Mucosa of gallbladder (tissue), 1 donor: ENCODE results near the gene ZNF521. TPM values are rescaled to one million over a fixed set of nuclear protein-coding genes. Genes with fewer than 3 reads are reported as not detected.

Experiments used
- DNase-seq: peaks from one replicate; pipeline ENCODE4 v3.0.0-alpha.2; 2020; ENCODE audit warnings: low spot score
- total RNA-seq: library from RNA; stranded (reverse); gene quantifications from one replicate; pipeline ENCODE4 v1.2.1, GENCODE V29; 2021
- donor health status: DM: no; HTN: no; CAD: no.

ZNF521 gene
- total RNA-seq, 1 donor from 2014 or later = 14.6 TPM

DNA sequence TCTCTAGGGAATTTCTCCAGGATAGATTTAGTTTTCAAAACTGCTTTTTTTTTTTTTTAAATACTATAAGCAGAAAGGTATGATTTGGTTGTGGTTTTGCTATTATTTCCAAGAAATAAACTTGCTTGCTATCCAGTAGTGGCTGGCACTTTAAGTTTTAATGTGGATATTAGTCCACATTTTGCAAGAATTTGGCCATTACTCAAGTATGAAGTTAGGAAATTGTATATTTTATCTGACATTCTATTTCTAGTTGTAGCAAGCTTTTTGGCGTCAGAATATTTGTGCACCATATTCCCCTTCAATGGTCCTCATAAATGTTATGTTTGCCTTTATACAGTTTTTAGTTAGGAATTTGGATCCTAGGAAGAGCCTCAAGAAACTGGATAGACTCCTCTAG, 226.3 kb downstream of the ZNF521 start:
- no peak for DNase-seq

DNA sequence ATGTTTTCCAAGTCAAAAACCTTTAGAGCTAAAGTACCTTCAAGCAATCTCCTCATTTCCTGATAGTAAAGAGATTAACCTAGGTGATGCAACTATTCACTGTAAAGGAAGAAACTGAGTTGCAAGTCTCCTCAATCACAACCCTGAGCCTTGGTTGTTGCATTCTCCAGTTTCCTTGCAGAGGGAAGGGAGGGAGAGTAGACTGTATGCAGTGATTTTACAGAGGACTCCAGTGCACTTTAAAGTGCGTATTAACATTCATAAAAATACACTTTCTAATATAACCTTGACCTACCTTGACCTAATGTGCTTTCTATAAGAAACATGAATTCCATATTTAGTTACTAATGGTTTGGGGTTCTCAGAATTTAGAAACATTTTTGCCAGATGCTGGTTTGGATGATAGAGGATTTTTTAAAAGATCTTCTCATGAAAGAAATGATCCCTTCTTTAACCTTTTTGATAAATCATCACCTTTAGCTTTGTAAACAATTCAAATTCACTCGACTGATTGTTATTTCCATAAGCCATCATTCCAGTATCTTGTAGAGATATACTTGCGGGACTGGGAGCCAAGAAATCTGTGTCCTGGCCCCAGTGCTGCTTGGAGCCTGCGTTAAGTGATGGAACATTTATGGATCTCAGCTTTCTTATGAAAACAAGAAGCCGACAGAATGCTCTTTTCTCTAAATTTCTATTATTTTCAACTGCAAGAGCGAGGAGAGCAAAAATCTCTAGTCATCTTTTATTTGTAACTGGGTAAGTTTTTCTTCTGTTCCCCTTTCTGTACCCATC, 228.3 kb downstream of the ZNF521 start:
- DNase-seq = no peak

DNA sequence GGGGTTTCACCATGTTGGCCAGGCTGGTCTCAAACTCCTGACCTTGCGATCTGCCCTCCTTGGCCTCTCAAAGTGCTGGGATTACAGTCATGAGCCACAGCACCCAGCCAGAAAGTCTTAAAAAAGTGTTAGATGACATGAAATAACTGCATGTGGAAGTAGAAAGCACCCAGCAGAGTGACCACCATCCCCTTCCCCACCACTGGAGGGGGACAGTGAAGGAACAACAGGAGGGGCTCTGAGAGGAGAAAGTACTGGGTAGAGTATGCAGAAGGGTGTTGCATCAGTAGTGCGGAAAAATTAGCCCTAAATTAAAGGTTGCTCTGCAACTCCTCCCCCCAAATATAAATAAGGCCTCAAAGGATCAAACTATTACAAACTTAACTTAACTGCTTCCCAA, 230.5 kb downstream of the ZNF521 start:
- DNase-seq = no peak

DNA sequence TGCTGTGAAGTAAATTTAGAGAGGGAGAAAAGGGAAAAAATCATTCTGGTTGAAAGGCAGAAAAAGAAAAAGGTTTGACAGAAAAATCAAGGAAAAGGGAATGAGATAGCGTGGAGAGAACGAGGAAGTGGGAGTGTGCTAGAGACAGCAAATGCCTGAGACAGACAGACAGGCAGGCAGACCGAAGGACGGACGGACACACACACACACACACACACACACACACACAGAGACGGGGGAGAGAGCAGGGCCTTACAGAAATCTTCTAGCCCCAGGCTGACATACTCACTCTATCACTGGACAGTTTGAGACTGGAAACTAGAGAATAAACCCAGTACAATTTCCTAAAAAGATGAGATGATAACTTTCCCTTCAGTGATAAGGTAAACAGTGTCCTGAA, 238.4 kb downstream of the ZNF521 start:
- no peak for DNase-seq

DNA sequence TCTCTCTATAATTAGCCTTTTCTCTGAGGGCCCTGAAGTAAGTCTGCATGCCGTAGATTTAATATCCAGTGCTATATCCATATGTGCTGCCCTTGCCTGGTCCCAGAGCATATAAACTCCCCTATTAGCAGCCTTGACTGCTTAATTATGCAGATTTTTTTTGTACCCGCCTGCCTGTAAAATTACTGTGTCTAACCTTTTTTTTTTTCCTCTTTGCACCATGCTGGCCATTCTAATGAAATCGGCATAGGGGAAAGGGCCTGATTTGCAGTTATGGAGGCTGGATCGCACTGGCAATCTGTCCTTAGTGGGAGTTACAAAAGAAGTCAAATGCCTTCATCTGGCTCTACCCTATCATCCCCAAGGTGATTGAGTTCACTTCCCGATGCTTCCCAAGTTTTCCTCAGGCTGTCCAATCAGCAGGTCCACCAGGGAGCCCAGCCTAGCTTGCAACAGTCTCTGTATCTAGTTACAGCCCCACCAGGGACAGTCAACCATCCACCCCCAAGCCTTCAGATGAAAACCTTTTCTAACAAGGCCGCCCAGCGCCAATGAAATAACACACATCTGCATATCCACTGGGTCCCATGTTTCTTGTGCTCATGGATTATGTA, 239.0 kb downstream of the ZNF521 start:
- no peak for DNase-seq

DNA sequence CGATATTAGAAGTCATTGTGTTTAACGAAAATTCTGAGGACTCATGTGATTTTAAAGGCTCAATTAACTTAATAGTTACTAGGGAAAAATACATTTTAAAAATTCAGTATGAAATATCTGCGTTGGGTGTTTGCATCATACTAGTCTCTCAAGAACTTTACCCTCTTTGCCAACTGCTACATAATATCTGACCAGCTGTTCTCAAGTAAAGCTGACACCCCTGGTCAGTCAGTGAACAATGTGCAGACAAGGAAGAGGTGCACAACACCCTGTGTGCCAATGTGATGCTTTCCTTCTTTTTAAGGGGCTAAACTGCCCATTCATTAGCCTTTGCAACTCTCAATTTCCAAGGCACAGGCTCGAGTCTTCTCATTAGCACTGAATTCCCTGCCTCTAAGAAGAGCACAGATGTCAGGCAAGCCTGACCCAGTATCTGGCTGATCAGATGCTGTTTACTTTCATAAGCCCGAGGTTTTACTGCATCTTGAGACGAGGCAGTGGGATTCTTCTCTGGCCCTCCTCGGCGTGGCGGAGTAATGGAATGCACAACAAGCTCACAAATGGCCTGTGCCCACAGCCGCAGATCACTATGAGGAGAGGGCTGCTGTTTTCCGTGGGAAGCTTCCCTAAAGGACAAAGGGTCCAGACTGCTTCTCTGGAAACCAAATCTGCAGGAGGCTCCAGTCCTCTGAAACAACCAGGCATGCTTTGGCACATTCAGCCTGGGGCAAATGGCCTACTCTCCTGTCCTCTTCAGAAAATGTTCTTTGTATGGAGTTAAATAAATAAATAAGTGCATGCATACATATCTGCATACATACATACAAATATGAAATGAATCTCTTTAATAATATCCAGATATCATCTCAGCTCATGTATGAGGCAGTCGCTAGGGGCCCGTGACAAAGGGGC, 240.3 kb downstream of the ZNF521 start:
- no peak for DNase-seq

DNA sequence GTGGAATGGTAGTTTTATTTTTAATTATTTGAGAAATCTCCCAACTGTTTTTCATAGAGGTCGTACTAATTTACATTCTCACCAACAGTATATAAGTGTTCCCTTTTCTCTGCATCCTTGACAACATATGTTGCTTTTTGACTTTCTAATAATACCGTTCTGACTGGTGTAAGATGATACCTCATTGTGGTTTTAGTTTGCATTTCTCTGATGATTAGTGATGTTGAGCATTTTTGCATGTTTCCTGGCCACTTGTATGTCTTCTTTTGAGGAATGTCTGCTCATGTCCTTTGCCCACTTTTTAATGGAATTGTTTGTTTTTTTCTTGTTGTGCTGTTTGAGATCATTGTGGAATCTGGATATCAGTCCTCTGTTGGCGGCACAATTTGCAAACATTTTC, 242.5 kb downstream of the ZNF521 start:
- DNase-seq = no peak

DNA sequence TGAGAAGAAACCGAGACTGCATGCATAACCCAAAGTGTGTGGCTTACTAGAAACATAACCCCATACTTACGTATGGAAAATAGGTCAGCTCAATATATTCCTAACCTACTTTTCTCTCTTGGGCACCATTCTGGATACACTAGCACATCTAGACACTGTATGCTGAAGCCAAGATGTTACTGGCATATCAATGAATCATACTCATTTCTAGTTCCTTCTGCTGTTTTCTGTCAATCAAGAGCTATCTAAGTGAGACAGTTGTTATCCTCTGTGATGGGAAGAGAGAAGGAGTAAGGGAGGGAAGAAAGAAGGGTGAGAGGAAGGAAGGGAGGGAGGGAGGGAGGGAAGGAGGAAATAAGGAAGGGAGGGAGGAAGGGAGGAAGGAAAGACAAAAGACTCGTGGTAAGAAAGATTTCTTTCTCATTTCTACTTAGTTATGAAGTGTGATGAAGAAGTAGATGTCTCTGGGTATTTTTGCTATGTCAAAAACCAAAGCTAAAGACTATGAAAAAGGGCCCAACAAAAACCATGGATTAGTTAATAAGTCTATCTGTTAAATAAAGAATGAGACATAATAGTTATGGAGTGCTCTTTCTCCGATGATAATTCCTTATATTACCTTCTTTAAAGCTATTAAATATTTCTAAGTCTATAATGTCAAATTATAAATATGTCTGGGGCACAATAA, 248.4 kb downstream of the ZNF521 start:
- DNase-seq = no peak

DNA sequence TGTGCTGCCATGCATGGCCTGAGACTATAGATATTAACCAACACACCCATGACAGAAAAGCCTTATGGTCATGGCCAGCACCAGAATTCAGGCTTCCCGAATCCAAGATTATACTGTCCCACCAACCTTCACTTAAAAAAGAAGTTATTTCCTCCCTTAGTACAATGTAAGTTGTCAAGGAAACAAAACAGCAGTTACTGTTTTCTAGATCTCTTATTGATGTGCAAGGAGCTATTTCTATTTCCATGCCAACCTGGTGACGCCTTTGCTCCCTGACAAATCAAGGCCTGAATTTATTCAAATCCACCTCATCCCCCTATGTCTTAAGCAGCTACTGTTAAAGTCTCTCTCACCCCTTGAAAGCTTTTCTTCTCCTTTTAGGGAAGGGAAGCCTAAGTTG, 249.3 kb downstream of the ZNF521 start:
- no peak for DNase-seq

DNA sequence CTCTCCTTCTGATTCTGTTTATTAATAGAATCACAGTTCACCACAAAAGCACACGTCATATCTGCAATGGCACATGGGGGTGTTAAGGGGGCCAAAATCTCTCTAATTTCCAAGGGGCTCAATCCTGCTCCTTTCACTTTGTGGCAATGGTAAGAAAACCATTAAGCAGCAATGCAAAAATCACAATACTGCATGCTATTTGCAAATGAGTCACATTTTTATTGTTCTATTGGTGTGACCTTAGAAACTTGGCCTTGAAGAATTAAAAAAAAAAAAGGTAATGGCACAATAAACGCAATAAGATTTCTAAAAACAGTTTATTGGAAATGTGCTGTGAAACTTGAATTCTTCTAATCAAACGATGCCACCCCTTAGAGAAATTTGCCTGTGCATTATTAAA, 251.5 kb downstream of the ZNF521 start:
- DNase-seq = no peak

DNA sequence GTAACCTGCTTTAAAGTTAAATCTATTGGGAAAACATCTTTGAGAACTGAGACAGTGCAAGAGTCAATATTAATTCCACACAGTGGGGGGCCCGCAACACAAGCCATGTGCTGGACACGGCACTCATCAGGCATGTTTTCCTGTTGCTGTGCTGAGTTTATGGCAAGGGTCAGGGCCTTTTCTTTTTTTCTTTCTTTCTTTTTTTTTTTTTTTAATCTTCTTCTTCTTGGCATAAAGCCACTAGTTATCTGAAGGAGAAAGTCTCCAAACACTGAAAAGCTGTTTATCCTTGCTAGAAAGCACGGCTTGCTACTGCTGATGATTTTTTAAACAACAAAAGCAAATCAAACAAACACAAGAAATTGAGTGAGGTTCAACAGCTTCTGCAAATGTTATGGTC, 252.1 kb downstream of the ZNF521 start:
- DNase-seq = no peak

DNA sequence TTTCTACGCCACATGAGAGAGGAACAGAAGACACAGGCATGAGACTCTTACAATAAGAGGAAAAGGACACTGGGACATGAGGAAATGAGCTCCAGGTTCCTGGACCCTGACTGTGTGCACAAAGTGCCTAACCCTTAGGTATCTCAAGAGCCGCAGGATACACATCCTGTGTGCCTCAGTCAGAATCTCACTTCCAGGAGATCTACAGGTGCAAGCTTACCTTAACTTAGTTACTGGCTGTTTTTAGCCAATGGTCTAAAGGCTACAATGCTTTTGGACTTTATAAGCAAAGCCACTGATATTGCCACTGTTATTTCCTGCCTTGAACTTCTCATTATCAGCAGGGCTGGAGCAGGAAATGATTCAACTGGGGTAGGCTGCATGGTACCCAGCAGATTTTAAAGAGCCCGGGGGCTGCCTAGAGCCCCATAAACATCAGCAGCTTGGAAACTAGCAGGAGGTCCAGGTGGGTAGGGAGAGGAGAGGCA, 254.4 kb downstream of the ZNF521 start:
- DNase-seq = no peak

DNA sequence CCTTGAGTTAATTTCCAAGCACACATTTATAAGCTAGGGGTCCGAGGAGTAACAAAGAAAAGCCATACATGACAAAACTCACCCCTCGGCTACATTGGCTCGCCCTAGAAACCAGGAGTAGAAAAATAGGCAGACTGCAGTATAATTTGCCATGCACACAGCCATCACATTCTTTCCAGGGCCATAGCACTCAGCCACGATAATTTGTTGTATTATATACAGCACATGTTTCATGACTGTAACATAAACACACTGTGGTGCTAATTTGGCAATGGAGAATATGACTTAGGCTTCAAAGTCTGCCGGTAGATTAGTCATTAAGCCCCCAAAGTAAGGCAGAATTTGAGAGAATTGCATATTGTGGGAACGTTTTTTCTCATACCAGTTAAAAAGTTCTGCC, 254.9 kb downstream of the ZNF521 start:
- no peak for DNase-seq

DNA sequence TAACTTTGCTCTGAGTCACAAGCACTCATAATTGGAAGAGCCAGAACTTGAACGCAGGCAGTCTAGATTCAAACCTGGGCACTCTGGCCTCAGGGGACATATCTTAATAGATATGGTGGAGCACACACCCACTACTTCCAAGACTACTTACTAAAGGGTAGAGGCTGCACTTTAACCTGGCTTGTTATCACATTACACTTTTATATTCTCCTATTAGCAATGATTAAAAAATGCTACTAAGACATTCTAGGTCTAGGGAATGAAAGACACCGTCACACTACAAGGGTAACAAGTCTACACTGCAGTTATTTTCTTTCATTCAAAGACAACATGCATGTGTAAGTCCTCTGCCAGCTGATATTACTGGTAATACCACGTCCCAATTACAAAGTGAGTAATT, 258.8 kb downstream of the ZNF521 start:
- DNase-seq = no peak

DNA sequence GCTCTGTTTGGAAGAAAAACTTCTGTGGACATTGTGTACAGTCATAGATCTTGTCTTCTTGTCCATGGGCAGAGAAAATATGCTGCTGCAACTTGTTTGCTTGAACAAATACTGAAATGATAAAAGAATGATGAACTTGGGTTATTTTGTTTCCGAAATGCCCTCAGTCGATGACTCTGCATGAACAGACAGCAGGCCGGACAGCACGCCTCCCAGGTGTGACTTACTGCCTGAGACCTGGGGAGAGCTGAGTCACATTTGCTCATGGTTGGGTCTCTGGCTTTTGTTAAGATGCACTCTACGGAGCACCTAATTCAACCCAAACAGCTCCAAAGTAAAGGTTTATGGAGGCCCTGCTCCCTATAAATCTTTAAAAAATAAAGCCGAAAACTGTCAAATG, 262.5 kb downstream of the ZNF521 start:
- no peak for DNase-seq

DNA sequence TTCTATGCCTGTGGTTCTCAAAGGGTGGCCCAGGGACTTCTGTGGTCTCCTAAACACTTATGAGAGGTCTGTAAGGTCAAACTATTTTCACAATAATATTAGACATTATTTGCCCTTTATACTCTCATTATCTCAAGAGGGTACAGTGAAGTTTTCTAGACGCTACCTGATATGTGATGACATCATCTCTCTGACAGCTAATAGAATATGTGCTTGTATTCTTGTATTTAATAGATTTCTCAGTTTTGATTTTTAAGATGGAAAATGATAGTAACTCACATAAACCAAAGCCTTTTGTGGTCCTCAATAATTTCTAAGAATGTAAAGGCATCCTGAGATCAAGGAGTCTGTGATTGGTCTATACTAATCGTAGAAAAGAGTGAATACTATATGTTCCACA, 265.1 kb downstream of the ZNF521 start:
- no peak for DNase-seq

DNA sequence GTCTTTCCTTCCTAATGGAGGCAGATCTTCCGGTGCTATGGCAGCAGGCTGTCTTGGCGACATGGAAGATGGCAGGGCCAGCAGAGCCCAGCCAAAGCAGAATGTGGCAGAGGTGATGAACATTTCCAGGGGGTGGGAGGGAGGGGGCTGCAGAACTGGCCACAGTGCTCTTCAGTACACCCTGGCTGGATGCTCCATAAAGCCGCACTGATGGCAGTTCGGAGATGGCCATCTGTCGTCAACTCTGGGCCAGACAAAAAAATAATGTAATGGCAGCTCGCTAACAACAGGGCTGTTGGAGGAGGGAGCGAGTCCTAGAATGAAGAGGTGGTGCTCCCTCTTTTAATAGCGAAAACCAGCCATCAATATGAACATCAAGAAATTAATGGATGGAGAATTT, 271.0 kb downstream of the ZNF521 start:
- DNase-seq = no peak

DNA sequence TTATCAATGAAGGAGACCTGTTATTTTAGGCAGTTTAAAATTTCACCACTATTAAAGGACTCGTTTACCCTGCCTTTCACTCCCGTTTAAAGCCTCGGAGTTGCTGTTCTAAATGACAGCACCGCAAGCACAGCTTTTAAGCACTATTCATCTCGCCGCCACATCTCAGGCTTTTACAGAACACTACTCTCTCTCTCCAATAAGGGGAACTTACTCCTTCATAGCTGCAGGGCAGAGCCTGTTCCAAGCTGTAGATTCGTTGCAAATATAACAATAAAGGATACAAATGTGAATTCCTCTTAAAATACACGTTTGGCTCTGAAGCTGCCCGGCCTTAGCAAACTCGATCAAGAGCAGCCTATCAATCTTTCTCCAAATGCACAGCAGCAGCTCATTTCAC, 271.8 kb downstream of the ZNF521 start:
- no peak for DNase-seq

DNA sequence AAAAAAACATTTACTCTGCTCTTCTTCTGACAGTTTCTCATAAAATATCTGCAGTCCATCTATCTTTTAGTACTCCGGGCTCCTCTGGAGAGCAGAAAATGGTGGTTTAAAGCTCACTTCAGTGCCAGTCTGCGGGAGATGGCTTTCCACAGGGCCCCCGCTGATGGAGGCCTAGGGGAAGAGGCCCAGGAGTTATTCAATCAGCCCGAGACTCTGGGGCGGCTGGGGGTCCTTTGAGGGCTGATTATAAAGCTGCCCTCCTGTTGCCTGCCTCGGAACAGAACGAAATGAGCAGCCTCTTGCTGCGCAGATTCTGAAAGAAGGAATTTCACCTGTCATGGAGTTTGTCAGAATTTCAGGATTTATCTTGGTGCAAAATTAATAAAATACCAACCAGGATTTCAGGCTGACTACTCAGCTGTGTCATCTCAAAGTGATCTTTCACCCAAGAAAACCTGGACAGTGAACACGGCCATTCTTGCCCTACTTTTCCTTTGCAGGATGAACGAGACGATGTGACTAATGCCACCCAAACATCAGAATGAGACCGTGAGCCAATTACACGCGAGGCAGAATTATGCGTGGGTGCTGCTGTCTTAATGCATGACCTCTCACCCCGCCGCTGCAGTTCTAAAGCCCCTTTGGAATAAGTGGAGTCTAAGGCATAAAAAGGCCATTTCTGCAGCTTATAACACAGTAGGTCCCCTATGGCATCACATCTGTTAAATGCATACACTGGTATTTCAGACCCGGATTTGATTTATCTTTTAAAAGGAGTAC, 273.8 kb downstream of the ZNF521 start:
- DNase-seq = no peak

DNA sequence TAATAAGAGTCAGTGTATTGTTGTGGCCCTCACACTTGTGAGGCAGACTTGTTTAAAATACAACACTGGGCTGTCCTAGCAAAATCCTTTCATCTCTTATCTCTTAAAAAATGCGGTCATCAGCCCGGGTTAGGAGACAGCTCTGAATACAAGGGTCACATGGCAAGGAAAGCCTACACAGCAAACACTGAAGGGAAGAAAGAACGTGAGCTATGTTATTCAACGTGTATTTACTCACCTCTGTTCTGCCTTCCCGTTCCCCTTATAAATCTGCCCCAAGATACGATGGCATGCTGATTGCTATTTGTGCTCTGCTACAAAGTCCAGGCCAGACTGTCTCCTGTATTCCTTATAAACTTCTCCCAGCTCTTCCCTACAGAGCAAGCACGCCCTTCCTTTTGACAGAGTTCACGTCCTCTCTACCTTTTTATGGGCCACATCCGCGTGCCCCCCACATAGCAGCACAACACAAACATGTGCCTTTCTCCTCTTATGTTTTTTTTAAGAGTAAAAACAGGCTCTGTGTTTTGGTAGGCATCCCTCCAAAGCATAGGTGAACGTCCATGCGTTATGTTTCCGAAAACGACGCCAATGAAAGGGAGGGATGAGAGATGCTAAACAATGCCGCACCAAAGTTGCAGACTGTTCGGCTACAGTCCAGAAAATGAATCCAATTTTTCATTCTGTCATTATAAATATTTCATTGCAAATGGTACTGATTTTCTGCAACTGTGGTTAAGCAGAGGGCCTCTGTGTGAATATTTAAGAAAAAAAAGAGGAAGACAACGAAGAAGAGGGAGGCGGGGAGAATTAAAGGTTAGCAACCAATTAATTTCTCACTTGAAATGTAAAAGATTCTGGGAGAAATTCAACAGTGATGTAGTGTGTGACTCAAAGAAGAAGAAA, 274.7 kb downstream of the ZNF521 start:
- no peak for DNase-seq
